Panc1 (cell line): ENCODE results near the gene TAMALIN.

ENCODE experiments used
- POLR2AphosphoS5 ChIP-seq: IDR thresholded peaks from 2 replicates; pipeline ENCODE4 v1.6.1; 2012; ENCODE audit warnings: mild to moderate bottlenecking, low read depth, low read length, moderate library complexity
- SIN3A ChIP-seq: IDR thresholded peaks from 2 replicates; pipeline ENCODE4 v1.6.1; 2012; ENCODE audit warnings: low read depth, mild to moderate bottlenecking, low read length, moderate library complexity, borderline replicate concordance; ENCODE audit not compliant: insufficient read depth
- TCF7L2 ChIP-seq: IDR thresholded peaks from 2 replicates; pipeline ENCODE4 v1.6.1; 2011; ENCODE audit warnings: mild to moderate bottlenecking, low read depth, low read length, inconsistent platforms
- TF ChIP-seq, protein P1 (sequence below): fragments of 450-650 bp; IDR thresholded peaks from 2 replicates; pipeline ENCODE4 v1.5.1; 2017; ENCODE audit warnings: mild to moderate bottlenecking

DNA sequence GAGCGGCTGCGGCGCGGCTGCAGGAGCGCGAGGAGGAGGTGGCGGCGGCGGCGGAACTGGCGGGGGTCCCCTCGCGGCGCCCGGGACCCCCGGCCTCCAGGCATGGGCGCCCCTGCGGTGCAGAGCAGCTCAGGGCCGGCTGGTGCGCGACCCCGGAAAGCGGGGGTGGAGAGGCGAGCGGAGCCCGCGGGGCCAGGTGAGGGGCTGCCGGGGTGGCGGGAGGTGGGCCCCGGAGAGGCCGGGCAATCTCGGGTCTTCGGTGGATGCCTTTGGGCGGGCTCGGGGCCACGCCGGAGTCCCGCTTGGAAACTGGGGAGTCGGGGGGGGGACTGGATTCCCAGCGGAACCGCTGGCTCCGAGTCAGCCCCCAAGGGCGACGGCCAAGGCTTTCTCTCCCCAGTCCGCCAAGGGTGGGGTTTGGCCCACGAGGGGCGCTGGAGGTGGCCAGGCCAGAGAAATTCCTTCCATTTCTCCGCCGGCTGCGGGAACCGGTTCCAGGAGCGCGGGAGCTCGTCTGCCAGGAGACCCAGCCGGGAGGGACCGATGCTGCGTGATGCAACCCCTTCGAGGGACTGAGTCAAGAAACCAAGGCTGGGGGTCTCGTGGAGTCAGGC, 30.6 kb downstream of the TAMALIN start:
- TF ChIP-seq, protein P1, sequence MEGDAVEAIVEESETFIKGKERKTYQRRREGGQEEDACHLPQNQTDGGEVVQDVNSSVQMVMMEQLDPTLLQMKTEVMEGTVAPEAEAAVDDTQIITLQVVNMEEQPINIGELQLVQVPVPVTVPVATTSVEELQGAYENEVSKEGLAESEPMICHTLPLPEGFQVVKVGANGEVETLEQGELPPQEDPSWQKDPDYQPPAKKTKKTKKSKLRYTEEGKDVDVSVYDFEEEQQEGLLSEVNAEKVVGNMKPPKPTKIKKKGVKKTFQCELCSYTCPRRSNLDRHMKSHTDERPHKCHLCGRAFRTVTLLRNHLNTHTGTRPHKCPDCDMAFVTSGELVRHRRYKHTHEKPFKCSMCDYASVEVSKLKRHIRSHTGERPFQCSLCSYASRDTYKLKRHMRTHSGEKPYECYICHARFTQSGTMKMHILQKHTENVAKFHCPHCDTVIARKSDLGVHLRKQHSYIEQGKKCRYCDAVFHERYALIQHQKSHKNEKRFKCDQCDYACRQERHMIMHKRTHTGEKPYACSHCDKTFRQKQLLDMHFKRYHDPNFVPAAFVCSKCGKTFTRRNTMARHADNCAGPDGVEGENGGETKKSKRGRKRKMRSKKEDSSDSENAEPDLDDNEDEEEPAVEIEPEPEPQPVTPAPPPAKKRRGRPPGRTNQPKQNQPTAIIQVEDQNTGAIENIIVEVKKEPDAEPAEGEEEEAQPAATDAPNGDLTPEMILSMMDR: no peak
- TF ChIP-seq POLR2AphosphoS5: no peak
- no peak for TF ChIP-seq TCF7L2
- no peak for TF ChIP-seq SIN3A
